Activated CD8-positive, alpha-beta memory T cell treated with anti-CD3 and anti-CD28 coated beads, Interleukin-2, amount 50 U/mL, for 48 hours (primary cell): Measurements from ENCODE around the gene AJAP1.

Experiments
- DNase-seq: peaks from one replicate; pipeline ENCODE4 v3.0.0-alpha.2; 2020

The AJAP1 gene

GRCh38 chr1:4778056-4778455 lies 123.6 kb downstream of the AJAP1 start:
- DNase-seq = no peak

DNA sequence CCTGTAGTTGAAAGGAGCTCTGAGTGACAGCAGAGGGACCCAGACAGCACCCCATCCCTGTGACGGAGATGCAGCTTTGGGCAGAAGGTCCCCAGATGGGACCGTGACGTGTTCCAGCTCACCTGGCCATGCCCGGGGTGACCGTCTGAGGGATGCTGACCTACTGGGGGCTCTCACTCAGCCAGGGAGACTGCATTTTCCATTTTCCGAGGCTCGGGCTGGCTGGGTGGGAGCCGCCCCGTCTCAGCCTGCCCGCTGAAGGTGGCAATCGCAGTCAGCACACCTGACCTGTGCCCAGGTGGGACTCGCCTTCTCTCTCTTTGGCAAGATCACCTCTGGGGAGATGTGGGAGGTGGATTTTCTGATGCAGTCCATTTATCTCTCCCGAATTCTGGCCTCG lies 127.2 kb downstream of the AJAP1 start:
- DNase-seq = no peak

- no peak for DNase-seq
Observed at GRCh38 chr1:4784761-4785160, 130.4 kb downstream of the AJAP1 start.

DNA sequence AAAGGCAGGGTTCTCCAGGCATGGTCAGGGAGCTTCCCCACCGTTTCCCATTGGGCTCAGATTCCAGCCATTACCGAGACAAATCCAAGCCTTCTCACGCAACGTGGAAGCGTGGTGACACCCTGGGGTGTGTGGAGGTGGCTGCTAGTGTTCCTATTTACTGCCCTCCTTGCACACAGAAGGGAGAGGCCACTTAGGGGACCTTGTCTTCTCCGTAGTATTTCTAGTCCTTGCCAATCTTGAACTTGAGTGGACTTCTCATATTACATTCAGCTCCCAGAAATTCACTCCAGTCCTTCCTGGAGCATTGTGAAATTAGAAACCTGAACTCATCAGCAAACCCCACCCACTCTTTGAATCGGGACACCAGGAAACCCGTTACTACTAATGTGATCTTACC lies 131.6 kb downstream of the AJAP1 start:
- DNase-seq = no peak

GRCh38 chr1:4787551-4787950 lies 133.1 kb downstream of the AJAP1 start:
- peak; percentile 15 for DNase-seq

- no peak for DNase-seq
Observed at GRCh38 chr1:4792565-4792964, 138.2 kb downstream of the AJAP1 start.

GRCh38 chr1:4794020-4794780 lies 139.8 kb downstream of the AJAP1 start:
- DNase-seq = no peak

DNA sequence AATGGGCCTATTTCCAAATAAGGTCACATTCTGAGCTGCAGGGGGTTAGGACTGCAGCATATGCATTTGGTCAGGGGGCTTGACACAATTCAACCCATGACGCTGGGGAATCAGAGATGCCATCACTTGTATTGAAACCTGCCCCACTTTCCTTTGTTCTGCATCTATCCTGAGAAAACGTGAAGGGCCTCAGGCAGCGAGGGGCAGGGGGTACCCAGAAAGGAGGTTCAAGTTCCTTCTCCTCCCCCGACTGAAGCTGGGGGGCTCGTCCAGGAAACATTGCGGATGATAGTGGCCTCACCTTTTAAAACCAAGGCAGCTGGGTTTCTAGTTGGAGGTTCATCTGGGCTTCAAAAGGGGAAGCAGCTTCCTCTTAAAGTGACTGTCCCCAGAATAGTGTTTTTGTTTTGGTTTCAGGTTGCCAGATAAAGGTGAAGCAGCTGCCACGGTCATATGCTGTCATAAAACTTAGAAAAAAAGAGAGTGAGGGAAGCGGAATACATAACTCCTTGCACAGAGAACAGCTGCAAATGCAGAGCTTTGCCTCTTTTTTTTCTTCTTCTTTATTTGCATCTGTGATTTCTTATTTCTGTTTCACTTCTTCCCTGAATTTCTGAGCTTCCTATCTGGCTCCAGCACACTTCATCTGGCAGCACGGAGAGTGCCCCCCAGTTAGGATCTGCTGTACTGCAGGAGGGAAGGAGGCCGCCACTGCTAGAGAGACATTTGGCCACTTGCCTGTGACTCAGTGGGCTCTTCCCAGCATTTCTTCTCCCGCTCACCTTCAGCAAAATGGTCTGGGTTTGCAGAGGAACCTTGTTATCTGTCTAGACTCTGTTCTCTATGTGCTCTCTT lies 142.0 kb downstream of the AJAP1 start:
- no peak for DNase-seq

DNA sequence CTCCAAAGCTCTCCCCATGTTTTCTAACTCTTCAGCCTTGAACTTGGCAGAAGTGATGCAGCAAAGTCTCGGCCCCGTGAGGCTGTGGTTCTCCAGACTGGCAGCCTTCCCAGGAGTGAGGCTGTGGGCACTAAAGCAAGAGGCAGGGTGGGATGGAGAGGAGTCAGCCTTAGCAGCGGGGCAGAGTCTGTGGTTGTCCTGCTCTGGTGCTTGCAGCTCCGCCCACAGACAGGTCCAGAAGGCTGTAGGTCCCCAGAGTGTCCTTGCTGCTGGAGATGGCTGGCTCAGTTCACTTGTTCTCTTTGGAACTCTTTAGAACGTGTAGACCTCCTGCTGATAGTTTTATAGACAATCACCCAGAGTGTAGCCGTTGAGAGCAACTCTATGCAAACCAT lies 142.6 kb downstream of the AJAP1 start:
- DNase-seq = no peak

- no peak for DNase-seq
Observed at GRCh38 chr1:4797429-4797828, 143.0 kb downstream of the AJAP1 start.

DNA sequence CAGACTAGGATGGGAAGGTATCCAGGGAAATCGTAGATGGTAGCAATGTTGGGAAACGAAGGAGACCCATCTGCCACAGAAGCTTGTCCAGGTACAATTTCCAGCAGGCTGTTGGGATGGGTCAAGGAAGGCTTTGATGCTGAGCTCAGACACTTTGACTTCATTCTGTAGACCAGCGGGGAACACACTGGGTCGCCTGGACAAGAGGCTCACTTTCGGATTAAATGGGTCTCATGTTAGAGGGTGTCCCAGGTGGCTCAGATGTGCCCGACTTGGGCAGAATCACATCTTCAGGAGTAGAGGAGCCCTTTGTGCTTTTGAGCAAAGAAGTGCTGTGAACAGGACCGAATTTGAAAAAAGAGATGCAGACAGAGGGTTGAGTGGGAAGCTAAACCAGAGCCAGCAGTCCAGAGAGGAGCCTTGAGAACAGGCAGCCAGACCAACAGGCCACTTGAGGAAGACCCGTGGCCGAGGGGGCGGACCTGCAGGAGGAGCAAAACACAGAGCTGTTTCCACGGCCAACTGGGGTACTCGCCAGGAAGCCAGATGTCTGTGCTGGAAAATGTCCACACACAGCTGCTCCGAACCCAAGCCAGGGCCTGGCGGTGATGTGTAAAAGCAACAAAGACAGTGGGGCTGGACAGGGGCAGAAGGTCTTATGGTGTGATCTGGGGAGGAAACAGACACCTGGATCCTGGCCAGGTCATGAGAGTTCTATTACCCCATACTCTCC lies 146.9 kb downstream of the AJAP1 start:
- no peak for DNase-seq

DNA sequence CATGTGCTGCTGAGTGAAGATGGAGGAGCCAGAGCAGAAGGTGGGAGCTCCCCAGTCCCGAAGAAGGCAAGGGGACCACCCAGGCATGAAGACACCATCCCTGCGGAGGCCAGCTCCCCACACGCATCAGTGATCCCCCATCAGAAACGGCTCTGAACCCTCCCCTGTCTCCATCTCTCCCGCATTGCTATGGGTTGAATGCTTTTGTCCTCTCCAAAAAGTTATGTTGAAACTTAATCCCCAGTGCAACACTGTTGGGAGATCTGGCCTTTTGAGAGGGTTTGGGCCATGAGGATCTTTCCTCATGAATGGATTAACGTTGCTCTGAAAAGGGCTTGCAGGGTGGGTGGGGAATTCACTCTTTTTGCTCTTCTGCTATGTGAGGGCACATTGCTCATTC lies 147.6 kb downstream of the AJAP1 start:
- DNase-seq = no peak

- no peak for DNase-seq
Observed at GRCh38 chr1:4803335-4803734, 148.9 kb downstream of the AJAP1 start.

DNA sequence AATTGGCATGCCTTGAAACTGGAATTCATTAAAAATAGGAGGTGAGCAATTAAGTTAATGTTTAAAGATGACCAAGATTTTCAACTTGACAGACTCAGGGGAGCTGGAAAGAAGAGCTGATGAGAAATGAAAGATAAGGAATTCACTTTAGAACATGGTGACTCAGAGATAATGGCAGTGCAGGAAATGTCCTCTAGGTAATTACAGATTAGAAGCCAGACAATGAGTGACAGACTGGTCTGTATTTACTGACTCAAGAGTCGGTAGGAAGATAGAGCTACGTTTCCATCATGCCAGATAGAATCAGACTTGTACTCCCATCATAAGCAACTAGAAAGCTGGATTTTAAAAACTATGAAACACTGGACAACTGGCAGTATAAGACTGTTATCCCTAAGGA lies 151.6 kb downstream of the AJAP1 start:
- DNase-seq = no peak

DNA sequence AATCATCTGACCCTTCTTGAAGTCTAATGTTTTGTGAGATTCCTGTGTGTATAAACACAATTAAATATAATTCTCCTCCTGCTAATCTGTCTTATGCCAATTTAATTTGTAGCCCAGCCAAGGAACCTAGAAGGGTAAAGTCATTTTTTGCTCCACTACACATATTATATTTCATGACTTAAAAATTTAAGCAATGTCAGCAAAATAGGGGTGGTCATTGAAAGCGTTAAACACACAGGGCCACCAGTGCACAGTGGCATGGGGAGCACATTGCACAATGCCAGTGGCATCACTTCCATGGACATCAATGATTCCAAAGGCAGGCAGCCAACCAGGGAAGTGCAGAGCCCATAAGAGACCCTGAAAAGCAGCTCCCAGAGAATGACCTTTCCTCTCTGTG lies 166.1 kb downstream of the AJAP1 start:
- no peak for DNase-seq

DNA sequence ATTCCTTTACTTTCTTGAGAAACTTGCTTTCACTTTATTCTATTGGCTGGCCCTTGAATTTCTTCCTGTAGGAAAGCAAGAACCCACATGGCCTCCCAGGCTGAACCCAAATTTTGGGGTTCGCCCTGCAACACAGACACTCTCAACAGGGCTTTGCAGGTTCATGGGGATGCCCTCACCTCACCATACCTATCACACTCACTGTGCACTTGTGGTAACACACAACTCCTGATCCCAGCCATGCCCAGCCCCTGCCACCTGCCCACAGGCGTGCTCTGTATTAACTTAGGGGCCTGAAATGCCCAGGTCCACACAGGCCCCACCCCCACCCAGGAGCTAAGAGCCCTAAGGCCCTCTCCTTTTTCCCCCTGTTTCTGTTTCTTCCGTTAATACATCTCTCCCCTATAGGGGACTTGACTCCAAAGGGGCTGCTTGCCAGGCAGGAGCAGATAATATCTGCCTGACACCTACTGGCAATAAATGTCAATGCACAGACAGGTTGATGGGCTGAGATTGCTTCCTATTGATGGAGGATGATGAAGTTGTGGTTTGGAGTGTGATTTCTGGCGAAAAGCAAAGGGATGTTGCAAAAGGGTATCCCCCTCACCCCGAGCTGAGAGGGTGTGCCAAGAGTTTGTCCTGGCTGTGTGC lies 171.5 kb downstream of the AJAP1 start:
- no peak for DNase-seq

- DNase-seq = no peak
Observed at GRCh38 chr1:4830707-4831106, 176.3 kb downstream of the AJAP1 start.

GRCh38 chr1:4836574-4836973 lies 182.2 kb downstream of the AJAP1 start:
- no peak for DNase-seq

DNA sequence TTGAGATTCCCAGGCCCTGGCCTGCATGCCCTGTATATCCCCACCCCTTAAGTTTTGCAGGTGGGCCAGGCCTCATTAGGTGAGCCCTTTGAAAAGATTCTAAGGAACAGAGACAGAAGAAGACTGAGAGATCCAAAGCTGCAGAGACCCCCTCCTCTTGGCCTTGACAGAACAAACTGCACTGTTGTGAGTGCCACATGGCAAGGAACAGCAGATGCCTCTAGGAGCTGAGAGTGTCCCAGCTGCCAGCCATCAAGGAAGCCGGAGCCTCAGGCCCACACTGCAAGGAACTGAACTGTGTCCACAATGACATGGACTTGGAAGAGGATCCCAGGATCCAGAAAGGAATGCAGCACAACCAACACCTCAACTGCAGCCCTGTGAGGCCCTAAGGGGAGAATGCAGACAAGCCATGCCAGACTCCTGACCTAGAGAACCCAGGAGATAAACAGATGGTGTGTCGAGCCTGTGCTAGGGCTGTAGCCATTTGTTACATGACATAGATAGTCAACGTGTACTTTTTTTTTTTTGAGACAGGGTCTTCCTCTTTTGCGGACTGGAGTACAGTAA lies 182.7 kb downstream of the AJAP1 start:
- no peak for DNase-seq

DNA sequence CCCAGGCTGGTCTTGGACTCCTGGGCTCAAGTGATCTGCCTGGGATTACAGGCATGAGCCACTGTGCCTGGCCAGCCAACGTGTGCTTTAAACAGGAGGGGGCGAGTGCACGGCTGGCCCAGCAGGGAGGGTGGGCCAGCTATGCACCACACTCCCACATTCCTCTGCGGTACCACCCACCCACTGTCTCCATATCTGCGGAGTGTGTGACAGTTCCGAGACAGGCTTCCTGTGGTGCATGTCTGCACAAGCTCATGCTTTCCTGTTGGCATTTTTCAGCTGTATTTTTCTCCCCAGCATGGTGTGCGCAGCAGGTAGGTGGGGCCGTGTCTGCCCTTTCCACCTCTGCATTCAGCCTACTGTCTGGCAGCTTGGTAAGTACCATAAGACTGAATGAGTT lies 183.3 kb downstream of the AJAP1 start:
- DNase-seq = no peak

- DNase-seq = no peak
Observed at GRCh38 chr1:4838231-4838630, 183.8 kb downstream of the AJAP1 start.
